HepG2 (cell line): ENCODE results near the gene STIM2.

Experiments
- CHD2 ChIP-seq: IDR thresholded peaks from 2 replicates; pipeline ENCODE4 v1.6.1; 2011; ENCODE audit warnings: low read depth, low read length, improper control_type of control experiment
- HNRNPUL1 ChIP-seq: fragments of 200-400 bp; formaldehyde crosslinking; IDR thresholded peaks from 2 replicates; pipeline ENCODE4 v1.6.1; 2017; ENCODE audit warnings: low read depth, mild to moderate bottlenecking, low read length, moderate library complexity
- RBFOX2 ChIP-seq: fragments of 200-400 bp; formaldehyde crosslinking; IDR thresholded peaks from 2 replicates; pipeline ENCODE4 v1.6.1; 2017; ENCODE audit warnings: low read depth, mild to moderate bottlenecking, low read length
- SATB2 ChIP-seq: sonication (generic); formaldehyde crosslinking; IDR thresholded peaks from 2 replicates; pipeline ENCODE4 v1.5.0; 2020; ENCODE audit warnings: missing genetic modification reagents
- ZNF747 ChIP-seq: sonication (generic); formaldehyde crosslinking; IDR thresholded peaks from 2 replicates; pipeline ENCODE4 v1.8.1; 2023; ENCODE audit warnings: missing genetic modification reagents, mild to moderate bottlenecking, borderline replicate concordance
- TF ChIP-seq, protein P1 (sequence below): sonication (generic); formaldehyde crosslinking; IDR thresholded peaks from 2 replicates; pipeline ENCODE4 v1.4.0; 2020; ENCODE audit warnings: mild to moderate bottlenecking, missing genetic modification reagents

DNA sequence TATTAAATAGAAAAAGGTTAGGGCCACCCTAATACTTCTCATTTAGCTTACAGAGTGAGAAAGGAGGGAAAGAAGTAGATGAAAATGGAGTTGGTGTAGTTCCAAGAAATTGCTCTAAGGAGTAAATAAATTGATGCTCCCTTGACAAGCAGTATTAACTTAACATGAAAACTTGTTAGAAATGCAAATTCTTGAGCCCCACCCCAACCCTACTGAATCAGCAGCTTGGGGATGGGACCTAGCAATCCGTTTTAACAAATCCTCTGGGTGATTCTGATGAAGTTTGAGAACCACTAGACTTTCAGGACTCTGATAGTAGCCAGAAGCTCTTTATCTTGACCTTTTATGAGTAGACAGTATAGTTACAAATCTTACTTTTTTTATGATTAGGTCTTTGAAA lies 74.8 kb downstream of the STIM2 start:
- TF ChIP-seq RBFOX2 = no peak
- TF ChIP-seq, protein P1, sequence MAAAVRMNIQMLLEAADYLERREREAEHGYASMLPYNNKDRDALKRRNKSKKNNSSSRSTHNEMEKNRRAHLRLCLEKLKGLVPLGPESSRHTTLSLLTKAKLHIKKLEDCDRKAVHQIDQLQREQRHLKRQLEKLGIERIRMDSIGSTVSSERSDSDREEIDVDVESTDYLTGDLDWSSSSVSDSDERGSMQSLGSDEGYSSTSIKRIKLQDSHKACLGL (CRISPR knock-in tag) = no peak
- TF ChIP-seq SATB2 (CRISPR knock-in tag) = no peak
- TF ChIP-seq HNRNPUL1 = no peak
- no peak for TF ChIP-seq CHD2
- no peak for TF ChIP-seq ZNF747 (CRISPR knock-in tag)
